ENCODE results near the gene ABCA5.

DNA sequence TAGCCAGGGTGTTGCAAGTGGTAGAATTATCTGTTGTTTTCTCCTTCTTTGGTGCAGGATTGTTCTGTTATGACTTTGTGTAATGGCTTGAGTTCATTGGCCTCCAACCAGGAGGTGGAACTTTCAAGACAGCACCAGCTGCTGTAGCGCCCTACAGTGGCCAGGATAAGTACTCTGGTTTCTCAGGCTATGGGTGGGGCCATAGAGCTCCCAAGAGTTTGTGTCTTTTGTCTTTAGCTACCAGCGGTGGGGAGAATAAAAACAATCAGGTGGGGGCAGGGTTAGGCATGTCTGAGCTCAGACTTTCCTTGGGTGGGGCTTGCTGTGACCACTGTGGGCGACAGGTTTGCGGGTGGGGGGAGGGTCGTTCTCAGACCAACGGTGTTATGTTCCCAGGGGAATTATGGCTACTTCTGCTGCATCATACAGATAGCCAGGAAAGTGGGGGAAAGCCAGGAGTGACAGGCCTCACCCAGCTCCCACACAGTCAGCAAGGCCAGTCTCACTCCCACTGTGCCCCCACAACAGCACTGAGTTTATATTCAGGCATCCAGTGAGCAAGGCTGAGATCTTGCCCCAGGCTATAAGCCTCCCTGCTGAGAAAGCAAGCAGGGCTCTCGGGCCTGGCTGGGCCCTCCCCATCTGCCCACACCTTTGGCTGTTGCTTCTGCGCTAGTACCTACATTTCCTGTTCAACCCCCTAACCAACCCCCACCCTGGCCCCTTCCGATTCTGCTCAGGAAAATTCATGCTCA is 113.7 kb downstream of the ABCA5 start:
- TF ChIP-seq ZNF24 (IDR thresholded peaks at IDR 0.05) (no peak), NRF1 (conservative IDR thresholded peaks at IDR 0.05; ENCODE audit: low read depth, low read length) (no peak), CREM (IDR thresholded peaks at IDR 0.05; ENCODE audit: low read depth) (no peak), LARP7 (IDR thresholded peaks at IDR 0.05) (no peak), SMARCA5 (IDR thresholded peaks at IDR 0.05) (no peak), SIN3A (IDR thresholded peaks at IDR 0.05; ENCODE audit: low read depth, low read length) (no peak), ATF7 (IDR thresholded peaks at IDR 0.05; ENCODE audit: low read depth) (no peak), NFYB (IDR thresholded peaks at IDR 0.05; ENCODE audit: insufficient read depth, low read depth, low read length) (no peak), MYB (IDR thresholded peaks at IDR 0.05; ENCODE audit: borderline replicate concordance, low read depth, low read length) (no peak), ZZZ3 (IDR thresholded peaks at IDR 0.05; ENCODE audit: control insufficient read depth, insufficient read length, low read depth) (no peak), EZH2 (IDR thresholded peaks at IDR 0.05; ENCODE audit: borderline replicate concordance, control insufficient read depth, low read depth, low read length) (no peak)
- TF ChIP-seq, protein P1, sequence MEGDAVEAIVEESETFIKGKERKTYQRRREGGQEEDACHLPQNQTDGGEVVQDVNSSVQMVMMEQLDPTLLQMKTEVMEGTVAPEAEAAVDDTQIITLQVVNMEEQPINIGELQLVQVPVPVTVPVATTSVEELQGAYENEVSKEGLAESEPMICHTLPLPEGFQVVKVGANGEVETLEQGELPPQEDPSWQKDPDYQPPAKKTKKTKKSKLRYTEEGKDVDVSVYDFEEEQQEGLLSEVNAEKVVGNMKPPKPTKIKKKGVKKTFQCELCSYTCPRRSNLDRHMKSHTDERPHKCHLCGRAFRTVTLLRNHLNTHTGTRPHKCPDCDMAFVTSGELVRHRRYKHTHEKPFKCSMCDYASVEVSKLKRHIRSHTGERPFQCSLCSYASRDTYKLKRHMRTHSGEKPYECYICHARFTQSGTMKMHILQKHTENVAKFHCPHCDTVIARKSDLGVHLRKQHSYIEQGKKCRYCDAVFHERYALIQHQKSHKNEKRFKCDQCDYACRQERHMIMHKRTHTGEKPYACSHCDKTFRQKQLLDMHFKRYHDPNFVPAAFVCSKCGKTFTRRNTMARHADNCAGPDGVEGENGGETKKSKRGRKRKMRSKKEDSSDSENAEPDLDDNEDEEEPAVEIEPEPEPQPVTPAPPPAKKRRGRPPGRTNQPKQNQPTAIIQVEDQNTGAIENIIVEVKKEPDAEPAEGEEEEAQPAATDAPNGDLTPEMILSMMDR (IDR thresholded peaks at IDR 0.05 in 2 of 3, conservative IDR thresholded peaks at IDR 0.05 in 1 of 3; ENCODE audit: control insufficient read depth in 2 of 3, extremely low read depth in 1 of 3, insufficient read depth in 1 of 3, low read depth in 3 of 3, low read length in 3 of 3) = no peak
- TF ChIP-seq, protein P2, sequence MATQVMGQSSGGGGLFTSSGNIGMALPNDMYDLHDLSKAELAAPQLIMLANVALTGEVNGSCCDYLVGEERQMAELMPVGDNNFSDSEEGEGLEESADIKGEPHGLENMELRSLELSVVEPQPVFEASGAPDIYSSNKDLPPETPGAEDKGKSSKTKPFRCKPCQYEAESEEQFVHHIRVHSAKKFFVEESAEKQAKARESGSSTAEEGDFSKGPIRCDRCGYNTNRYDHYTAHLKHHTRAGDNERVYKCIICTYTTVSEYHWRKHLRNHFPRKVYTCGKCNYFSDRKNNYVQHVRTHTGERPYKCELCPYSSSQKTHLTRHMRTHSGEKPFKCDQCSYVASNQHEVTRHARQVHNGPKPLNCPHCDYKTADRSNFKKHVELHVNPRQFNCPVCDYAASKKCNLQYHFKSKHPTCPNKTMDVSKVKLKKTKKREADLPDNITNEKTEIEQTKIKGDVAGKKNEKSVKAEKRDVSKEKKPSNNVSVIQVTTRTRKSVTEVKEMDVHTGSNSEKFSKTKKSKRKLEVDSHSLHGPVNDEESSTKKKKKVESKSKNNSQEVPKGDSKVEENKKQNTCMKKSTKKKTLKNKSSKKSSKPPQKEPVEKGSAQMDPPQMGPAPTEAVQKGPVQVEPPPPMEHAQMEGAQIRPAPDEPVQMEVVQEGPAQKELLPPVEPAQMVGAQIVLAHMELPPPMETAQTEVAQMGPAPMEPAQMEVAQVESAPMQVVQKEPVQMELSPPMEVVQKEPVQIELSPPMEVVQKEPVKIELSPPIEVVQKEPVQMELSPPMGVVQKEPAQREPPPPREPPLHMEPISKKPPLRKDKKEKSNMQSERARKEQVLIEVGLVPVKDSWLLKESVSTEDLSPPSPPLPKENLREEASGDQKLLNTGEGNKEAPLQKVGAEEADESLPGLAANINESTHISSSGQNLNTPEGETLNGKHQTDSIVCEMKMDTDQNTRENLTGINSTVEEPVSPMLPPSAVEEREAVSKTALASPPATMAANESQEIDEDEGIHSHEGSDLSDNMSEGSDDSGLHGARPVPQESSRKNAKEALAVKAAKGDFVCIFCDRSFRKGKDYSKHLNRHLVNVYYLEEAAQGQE (IDR thresholded peaks at IDR 0.05; ENCODE audit: low read depth, low read length) = no peak

All from GM12878 (cell line).